ENCODE results near the gene KRTAP4-16. TPM values are rescaled to one million over a fixed set of nuclear protein-coding genes. Genes with fewer than 3 reads are reported as not detected.

KRTAP4-16 gene
- total RNA-seq (2022; extraction: Qiagen RNA extraction; ENCODE audit: low read depth): not detected in 5 replicates

DNA sequence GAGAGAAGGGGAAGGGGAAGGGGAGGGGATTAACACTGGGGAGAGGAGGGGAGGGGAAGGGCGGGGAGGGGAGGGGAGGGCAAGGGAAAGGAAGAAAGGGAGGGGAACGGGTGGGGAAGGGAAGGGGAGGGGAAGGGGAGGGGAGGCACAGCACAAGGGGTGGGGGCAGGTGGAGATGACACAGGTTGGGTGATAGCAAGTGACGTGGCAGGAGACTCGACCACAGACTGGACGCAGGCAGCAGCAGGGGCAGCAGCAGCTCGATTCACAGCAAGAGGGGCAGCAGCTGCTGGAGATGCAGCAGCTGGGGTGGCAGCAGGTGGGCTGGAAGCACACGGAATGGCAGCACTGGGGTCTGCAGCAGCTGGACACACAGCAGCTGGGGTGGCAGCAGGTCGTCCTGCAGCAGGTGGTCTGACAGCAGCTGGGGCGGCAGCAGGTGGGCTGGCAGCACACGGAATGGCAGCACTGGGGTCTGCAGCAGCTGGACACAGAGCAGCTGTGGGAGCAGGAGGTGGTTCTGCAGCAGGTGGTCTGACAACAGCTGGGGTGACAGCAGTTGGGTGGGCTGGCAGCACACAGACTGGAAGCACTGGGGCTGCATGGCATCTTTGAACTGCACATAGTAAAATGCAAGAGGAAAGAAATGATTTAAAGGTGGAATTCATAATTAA is at the start of gene KRTAP4-16:
TSS of gene KRTAP4-16 (minus strand) at position 624 of the 674 bp plus-strand sequence. CDS start at position 624, 0 bp downstream.

DNA sequence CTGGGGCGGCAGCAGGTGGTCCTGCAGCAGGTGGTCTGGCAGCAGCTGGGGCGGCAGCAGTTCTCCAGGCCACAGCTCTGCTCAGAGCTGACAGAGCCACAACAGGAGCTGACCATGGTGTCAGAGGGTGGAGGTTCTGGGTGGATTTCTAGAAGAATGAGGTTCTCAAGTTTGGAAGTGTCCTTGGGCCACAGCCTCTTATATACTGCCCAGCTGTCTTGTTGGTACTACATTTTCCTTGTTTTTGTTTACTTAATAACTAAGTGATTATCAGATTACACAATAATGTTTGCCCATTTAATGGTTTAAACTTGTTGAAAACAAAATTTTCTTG is 47.6 kb upstream of the KRTAP4-16 start, which contains the start of gene KRTAP4-5:
TSS of gene KRTAP4-5 (minus strand) at position 174 of the 334 bp plus-strand sequence. CDS start at position 116, 58 bp downstream.

DNA sequence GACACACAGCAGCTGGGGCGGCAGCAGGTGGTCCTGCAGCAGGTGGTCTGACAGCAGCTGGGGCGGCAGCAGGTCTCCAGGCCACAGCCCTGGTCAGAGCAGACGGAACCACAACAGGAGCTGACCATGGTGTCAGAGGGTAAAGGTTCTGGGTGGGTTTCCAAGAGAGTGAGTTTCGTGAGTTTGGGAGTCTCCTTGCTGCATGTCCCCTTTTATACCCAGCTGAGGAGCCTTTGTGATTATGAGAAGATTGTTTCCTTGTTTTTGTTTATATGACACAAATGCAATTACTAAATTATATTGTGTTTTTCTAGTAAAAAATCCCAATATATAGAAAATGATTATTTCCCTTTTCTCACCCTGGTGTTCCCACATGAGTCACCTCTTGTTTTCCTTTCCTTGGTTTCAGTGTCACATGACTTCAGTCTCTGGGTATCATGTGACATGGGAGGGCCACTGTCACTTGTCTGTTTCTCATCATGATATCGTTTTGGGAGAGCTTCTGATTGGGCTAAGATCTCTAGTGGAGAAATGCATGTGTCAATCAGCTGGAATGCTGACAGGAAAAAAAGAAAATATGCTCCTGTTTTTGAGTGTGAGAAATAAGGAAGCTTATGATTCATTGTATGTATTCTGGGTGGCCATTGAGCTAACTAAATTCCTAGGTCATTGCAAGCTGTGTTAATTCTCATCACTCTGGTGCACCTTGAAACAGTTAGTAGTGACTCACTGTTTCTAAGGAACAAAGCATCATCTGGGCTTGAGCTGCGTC is 38.5 kb upstream of the KRTAP4-16 start, which contains the start of gene KRTAP4-6:
TSS of gene KRTAP4-6 (minus strand) at position 185 of the 772 bp plus-strand sequence. CDS start at position 128, 57 bp downstream.

DNA sequence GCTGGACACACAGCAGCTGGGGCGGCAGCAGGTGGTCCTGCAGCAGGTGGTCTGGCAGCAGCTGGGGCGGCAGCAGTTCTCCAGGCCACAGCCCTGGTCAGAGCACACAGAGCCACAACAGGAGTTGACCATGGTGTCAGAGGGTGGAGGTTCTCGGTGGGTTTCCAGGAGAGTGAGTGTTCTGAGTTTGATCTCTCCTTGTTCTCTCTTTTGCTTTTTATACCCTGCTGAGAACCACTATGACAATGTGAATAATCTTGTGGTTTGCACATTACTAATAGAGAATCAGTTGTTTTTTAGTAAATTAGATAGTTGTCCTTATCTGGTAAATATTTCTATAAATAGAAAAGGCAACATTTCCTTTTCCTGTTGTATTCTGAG is 22.0 kb upstream of the KRTAP4-16 start, which contains the start of gene KRTAP4-12:
TSS of gene KRTAP4-12 (minus strand) at position 192 of the 381 bp plus-strand sequence. CDS start at position 132, 60 bp downstream.

DNA sequence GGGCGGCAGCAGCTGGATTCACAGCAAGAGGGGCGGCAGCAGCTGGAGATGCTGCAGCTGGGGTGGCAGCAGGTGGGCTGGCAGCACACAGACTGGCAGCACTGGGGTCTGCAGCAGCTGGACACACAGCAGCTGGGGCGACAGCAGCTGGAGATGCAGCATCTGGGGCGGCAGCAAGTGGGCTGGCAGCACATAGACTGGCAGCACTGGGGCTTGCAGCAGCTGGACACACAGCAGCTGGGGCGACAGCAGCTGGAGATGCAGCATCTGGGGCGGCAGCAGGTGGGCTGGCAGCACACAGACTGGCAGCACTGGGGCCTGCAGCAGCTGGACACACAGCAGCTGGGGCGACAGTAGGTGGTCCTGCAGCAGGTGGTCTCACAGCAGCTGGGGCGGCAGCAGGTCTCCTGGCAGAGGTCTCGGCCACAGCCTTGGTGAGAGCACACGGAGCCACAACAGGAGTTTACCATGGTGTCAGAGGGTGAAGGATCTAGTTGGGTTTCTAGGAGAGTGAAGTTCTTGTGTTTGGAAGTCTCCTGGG is 15.9 kb upstream of the KRTAP4-16 start, which contains the start of gene KRTAP4-11:
TSS of gene KRTAP4-11 (minus strand) at position 528 of the 541 bp plus-strand sequence. CDS start at position 470, 58 bp downstream.

DNA sequence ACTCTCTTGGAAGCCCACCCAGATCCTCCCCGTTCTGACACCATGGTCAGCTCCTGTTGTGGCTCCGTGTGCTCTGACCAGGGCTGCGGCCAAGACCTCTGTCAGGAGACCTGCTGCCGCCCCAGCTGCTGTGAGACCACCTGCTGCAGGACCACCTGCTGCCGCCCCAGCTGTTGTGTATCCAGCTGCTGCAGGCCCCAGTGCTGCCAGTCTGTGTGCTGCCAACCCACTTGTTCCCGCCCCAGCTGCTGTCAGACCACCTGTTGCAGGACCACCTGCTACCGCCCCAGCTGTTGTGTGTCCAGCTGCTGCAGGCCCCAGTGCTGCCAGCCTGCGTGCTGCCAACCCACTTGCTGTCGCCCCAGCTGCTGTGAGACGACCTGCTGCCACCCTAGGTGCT is 3.3 kb upstream of the KRTAP4-16 start, which contains the start of gene KRTAP4-9:
TSS of gene KRTAP4-9 (plus strand) at position 43 of the 400 bp plus-strand sequence. CDS start at position 43, 0 bp downstream.

DNA sequence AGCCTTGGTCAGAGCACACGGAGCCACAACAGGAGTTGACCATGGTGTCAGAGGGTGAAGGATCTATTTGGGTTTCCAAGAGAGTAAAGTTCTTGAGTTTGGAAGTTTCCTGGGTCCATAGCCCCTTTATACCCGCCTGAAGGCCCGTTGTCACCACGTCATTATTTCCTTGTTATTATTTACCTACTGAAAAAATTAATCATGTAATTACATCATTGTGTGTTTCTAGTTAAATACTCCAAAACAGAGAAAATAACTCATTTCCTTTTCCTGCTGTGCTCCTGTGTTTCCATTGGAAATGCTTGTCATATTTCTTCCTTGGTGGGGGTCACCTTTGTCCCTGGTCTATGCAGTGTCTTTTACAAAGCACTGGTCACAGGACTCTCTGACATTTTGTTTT is 4.0 kb downstream of the KRTAP4-16 start, which contains the start of gene KRTAP4-8:
TSS of gene KRTAP4-8 (minus strand) at position 101 of the 400 bp plus-strand sequence. CDS start at position 43, 58 bp downstream.

DNA sequence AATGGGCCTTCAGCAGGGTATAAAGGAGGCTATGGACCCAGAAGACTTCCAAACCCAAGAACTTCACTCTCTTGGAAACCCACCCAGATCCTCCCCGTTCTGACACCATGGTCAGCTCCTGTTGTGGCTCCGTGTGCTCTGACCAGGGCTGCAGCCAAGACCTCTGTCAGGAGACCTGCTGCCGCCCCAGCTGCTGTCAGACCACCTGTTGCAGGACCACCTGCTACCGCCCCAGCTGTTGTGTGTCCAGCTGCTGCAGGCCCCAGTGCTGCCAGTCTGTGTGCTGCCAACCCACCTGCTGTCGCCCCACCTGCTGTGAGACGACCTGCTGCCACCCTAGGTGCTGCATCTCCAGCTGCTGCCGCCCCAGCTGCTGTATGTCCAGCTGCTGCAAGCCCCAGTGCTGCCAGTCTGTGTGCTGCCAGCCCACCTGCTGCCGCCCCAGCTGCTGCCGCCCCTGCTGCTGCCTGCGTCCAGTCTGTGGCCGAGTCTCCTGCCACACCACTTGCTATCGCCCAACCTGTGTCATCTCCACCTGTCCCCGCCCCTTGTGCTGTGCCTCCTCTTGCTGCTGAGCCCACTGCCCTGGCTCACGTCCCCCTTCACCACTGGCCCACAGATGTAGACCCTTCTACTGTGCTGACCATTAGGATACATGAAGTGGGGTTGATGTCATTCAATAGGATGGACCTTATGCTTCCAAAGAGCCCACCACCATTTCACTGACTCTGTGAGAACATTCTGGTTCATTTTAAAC is 17.7 kb downstream of the KRTAP4-16 start, which contains the start of gene KRTAP4-7:
TSS of gene KRTAP4-7 (plus strand) at position 51 of the 757 bp plus-strand sequence. CDS start at position 108, 57 bp downstream.

DNA sequence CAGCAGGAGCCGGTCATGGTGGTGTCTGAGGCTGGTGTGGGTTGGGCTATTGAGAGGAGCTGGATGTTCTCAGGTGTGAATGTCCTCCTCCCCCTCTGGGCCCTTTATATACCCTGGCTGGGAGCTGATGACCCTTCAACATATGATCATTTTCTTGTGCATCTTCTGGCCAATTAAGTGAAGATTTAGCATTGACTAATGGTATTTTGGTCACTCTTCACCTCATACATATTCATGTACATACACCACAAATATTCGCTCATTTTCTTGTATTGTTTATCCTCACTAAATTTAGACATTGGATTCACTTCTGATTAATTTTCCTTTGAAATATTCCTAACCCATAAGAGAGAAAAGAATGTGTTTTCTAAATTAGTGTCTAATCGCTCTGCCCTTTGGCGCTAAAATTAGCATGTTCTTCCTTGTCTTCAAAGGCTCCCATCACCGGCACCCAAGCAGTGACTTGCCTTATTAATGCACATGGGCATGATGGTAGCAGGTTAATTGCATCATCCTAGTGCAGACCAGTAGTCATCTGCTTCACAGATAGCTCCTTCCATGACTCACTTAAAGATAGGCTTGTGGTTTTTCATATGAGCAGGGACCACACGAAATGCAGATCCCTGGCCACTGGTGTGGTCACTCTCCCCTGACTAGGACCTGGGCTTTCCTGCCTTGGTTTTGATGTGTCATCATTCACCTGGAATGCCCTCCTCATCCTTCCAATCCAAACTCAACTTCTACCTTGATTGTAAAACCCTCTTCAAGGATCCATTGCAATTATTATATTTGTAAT is 36.0 kb downstream of the KRTAP4-16 start, which contains the start of gene KRTAP2-4:
TSS of gene KRTAP2-4 (minus strand) at position 51 of the 796 bp plus-strand sequence. CDS start at position 17, 34 bp downstream.

DNA sequence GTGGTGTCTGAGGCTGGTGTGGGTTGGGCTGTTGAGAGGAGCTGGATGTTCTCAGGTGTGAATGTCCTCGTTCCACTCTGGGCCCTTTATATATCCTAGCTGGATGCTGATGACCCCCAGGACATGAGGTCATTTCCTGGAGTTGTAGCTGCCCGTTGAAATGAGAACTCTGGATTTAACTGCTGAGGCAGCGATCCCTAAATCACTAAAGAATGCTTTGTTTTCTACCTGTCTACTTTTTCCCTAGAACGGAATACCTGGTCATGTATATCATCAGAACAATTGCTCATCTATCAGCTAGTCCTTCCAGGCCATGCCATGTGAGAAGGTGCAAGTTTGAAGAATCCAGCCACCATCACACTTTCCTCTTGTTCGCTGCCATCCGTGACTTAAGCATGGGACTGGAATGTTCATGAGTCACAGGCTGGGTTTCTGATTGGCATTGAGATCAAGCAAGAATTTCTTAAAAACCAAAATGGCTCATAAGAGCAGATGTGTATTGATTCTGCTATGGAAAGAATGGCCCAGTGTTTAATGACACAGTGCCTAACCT is 41.9 kb downstream of the KRTAP4-16 start, which contains the start of gene KRTAP2-3:
TSS of gene KRTAP2-3 (minus strand) at position 63 of the 553 bp plus-strand sequence. CDS start 64 bp downstream, outside the sequence.

DNA sequence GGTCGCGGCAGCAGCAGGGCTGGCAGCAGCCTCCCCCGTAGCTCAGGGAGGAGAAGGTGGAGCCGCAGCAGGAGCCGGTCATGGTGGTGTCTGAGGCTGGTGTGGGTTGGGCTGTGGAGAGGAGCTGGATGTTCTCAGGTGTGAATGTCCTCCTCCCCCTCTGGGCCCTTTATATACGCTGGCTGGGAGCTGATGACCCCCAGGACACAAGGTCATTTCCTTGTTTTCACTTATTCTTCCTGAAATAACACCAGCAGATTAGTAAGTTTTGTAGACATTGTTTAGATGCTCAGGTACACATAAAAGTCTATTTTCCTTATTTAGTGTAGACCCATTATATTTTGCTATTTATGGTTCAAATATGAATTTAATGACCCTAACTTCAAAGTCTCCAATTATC is 46.9 kb downstream of the KRTAP4-16 start, which contains the start of gene KRTAP2-2:
TSS of gene KRTAP2-2 (minus strand) at position 101 of the 400 bp plus-strand sequence. CDS start at position 82, 19 bp downstream.

Other genes starting within 250 kb of the KRTAP4-16 start
- not detected in 5 replicates for gene KRT12, start 235.0 kb downstream of the KRTAP4-16 start, total RNA-seq (2022; extraction: Qiagen RNA extraction; ENCODE audit: low read depth)
- 0.29 to 0.47 TPM (median 0.32 TPM) in 5 replicates for gene KRT20, start 217.0 kb downstream of the KRTAP4-16 start, total RNA-seq (2022; extraction: Qiagen RNA extraction; ENCODE audit: low read depth)
- 0.09 to 0.18 TPM (median 0.10 TPM) in 3 of 5 replicates, not detected in the others for gene KRT23, start 164.6 kb downstream of the KRTAP4-16 start, total RNA-seq (2022; extraction: Qiagen RNA extraction; ENCODE audit: low read depth)
- gene KRT39, start 135.3 kb downstream of the KRTAP4-16 start, total RNA-seq (2022; extraction: Qiagen RNA extraction; ENCODE audit: low read depth): not detected in 5 replicates
- not detected in 5 replicates for gene KRT40, start 117.9 kb downstream of the KRTAP4-16 start, total RNA-seq (2022; extraction: Qiagen RNA extraction; ENCODE audit: low read depth)
- not detected in 5 replicates for gene KRTAP3-3, start 108.0 kb downstream of the KRTAP4-16 start, total RNA-seq (2022; extraction: Qiagen RNA extraction; ENCODE audit: low read depth)
- gene KRTAP3-2, start 102.3 kb downstream of the KRTAP4-16 start, total RNA-seq (2022; extraction: Qiagen RNA extraction; ENCODE audit: low read depth): 0.26 to 0.35 TPM (median 0.34 TPM) in 3 of 5 replicates, not detected in the others
- gene KRTAP3-1, start 93.1 kb downstream of the KRTAP4-16 start, total RNA-seq (2022; extraction: Qiagen RNA extraction; ENCODE audit: low read depth): not detected in 5 replicates
- 0.08 TPM in 1 of 5 replicates, not detected in the others for gene KRTAP1-5, start 75.0 kb downstream of the KRTAP4-16 start, total RNA-seq (2022; extraction: Qiagen RNA extraction; ENCODE audit: low read depth)
- not detected in 5 replicates for gene KRTAP1-4, start 72.0 kb downstream of the KRTAP4-16 start, total RNA-seq (2022; extraction: Qiagen RNA extraction; ENCODE audit: low read depth)
- gene KRTAP1-3, start 67.3 kb downstream of the KRTAP4-16 start, total RNA-seq (2022; extraction: Qiagen RNA extraction; ENCODE audit: low read depth): not detected in 5 replicates
- gene KRTAP1-1, start 60.8 kb downstream of the KRTAP4-16 start, total RNA-seq (2022; extraction: Qiagen RNA extraction; ENCODE audit: low read depth): not detected in 5 replicates
- gene KRTAP2-1, start 54.9 kb downstream of the KRTAP4-16 start, total RNA-seq (2022; extraction: Qiagen RNA extraction; ENCODE audit: low read depth): not detected in 5 replicates
- gene KRTAP2-2, start 47.0 kb downstream of the KRTAP4-16 start, total RNA-seq (2022; extraction: Qiagen RNA extraction; ENCODE audit: low read depth): not detected in 5 replicates
- 0.12 to 0.13 TPM in 2 of 5 replicates, not detected in the others for gene KRTAP2-3, start 42.1 kb downstream of the KRTAP4-16 start, total RNA-seq (2022; extraction: Qiagen RNA extraction; ENCODE audit: low read depth)
- gene KRTAP2-4, start 36.3 kb downstream of the KRTAP4-16 start, total RNA-seq (2022; extraction: Qiagen RNA extraction; ENCODE audit: low read depth): not detected in 5 replicates
- not detected in 5 replicates for gene KRTAP4-7, start 18.1 kb downstream of the KRTAP4-16 start, total RNA-seq (2022; extraction: Qiagen RNA extraction; ENCODE audit: low read depth)
- gene KRTAP4-8, start 4.1 kb downstream of the KRTAP4-16 start, total RNA-seq (2022; extraction: Qiagen RNA extraction; ENCODE audit: low read depth): not detected in 5 replicates
- gene KRTAP4-9, start 3.2 kb upstream of the KRTAP4-16 start, total RNA-seq (2022; extraction: Qiagen RNA extraction; ENCODE audit: low read depth): 0.20 TPM in 1 of 5 replicates, not detected in the others
- not detected in 5 replicates for gene KRTAP4-11, start 16.2 kb upstream of the KRTAP4-16 start, total RNA-seq (2022; extraction: Qiagen RNA extraction; ENCODE audit: low read depth)
- gene KRTAP4-12, start 22.0 kb upstream of the KRTAP4-16 start, total RNA-seq (2022; extraction: Qiagen RNA extraction; ENCODE audit: low read depth): not detected in 5 replicates
- gene KRTAP4-6, start 38.3 kb upstream of the KRTAP4-16 start, total RNA-seq (2022; extraction: Qiagen RNA extraction; ENCODE audit: low read depth): not detected in 5 replicates
- not detected in 5 replicates for gene KRTAP4-5, start 47.6 kb upstream of the KRTAP4-16 start, total RNA-seq (2022; extraction: Qiagen RNA extraction; ENCODE audit: low read depth)
- gene KRTAP4-4, start 58.5 kb upstream of the KRTAP4-16 start, total RNA-seq (2022; extraction: Qiagen RNA extraction; ENCODE audit: low read depth): not detected in 5 replicates
- gene KRTAP4-3, start 66.0 kb upstream of the KRTAP4-16 start, total RNA-seq (2022; extraction: Qiagen RNA extraction; ENCODE audit: low read depth): not detected in 5 replicates
- gene KRTAP4-2, start 76.0 kb upstream of the KRTAP4-16 start, total RNA-seq (2022; extraction: Qiagen RNA extraction; ENCODE audit: low read depth): not detected in 5 replicates
- 0.15 to 0.30 TPM (median 0.20 TPM) in 4 of 5 replicates, not detected in the other for gene KRTAP4-1, start 82.7 kb upstream of the KRTAP4-16 start, total RNA-seq (2022; extraction: Qiagen RNA extraction; ENCODE audit: low read depth)
- not detected in 5 replicates for gene KRTAP9-1, start 87.7 kb upstream of the KRTAP4-16 start, total RNA-seq (2022; extraction: Qiagen RNA extraction; ENCODE audit: low read depth)
- gene KRTAP9-2, start 124.4 kb upstream of the KRTAP4-16 start, total RNA-seq (2022; extraction: Qiagen RNA extraction; ENCODE audit: low read depth): not detected in 5 replicates
- gene KRTAP9-3, start 130.2 kb upstream of the KRTAP4-16 start, total RNA-seq (2022; extraction: Qiagen RNA extraction; ENCODE audit: low read depth): not detected in 5 replicates
- not detected in 5 replicates for gene KRTAP9-8, start 135.8 kb upstream of the KRTAP4-16 start, total RNA-seq (2022; extraction: Qiagen RNA extraction; ENCODE audit: low read depth)
- gene KRTAP9-4, start 147.5 kb upstream of the KRTAP4-16 start, total RNA-seq (2022; extraction: Qiagen RNA extraction; ENCODE audit: low read depth): not detected in 5 replicates
- not detected in 5 replicates for gene KRTAP9-9, start 153.2 kb upstream of the KRTAP4-16 start, total RNA-seq (2022; extraction: Qiagen RNA extraction; ENCODE audit: low read depth)
- not detected in 5 replicates for gene KRTAP9-6, start 163.2 kb upstream of the KRTAP4-16 start, total RNA-seq (2022; extraction: Qiagen RNA extraction; ENCODE audit: low read depth)
- not detected in 5 replicates for gene KRTAP9-7, start 173.5 kb upstream of the KRTAP4-16 start, total RNA-seq (2022; extraction: Qiagen RNA extraction; ENCODE audit: low read depth)
- gene KRTAP29-1, start 200.6 kb upstream of the KRTAP4-16 start, total RNA-seq (2022; extraction: Qiagen RNA extraction; ENCODE audit: low read depth): not detected in 5 replicates
- gene KRTAP16-1, start 207.1 kb upstream of the KRTAP4-16 start, total RNA-seq (2022; extraction: Qiagen RNA extraction; ENCODE audit: low read depth): not detected in 5 replicates
- gene KRTAP17-1, start 213.5 kb upstream of the KRTAP4-16 start, total RNA-seq (2022; extraction: Qiagen RNA extraction; ENCODE audit: low read depth): not detected in 5 replicates
- gene KRT33A, start 248.6 kb upstream of the KRTAP4-16 start, total RNA-seq (2022; extraction: Qiagen RNA extraction; ENCODE audit: low read depth): not detected in 5 replicates

Data from A549 treated with DMSO at 1 μM for 4 hours (cell line).